Nephron (organoid): ENCODE measurements around the gene NDUFA6.

ENCODE experiments used
- H3K27ac Mint-ChIP-seq, 3 experiments: 2 replicates each; pipeline ENCODE4 v1.8.0; 2020; ENCODE audit warnings: mixed read lengths in 3 of 3, mild to moderate bottlenecking in 2 of 3, moderate library complexity in 1 of 3
- H3K27me3 Mint-ChIP-seq: 2 replicates; pipeline ENCODE4 v1.8.0; 2021; ENCODE audit warnings: low read depth, mild to moderate bottlenecking, moderate library complexity, mixed read lengths
- H3K36me3 Mint-ChIP-seq: 2 replicates; pipeline ENCODE4 v1.8.0; 2020; ENCODE audit warnings: low read depth, mixed read lengths
- H3K4me1 Mint-ChIP-seq: 2 replicates; pipeline ENCODE4 v1.8.0; 2020; ENCODE audit warnings: mixed read lengths
- H3K4me3 Mint-ChIP-seq, 3 experiments: 2 replicates each; pipeline ENCODE4 v1.8.0; 2020; ENCODE audit warnings: mild to moderate bottlenecking in 3 of 3, mixed read lengths in 3 of 3, moderate library complexity in 2 of 3
- H3K9me3 Mint-ChIP-seq: 2 replicates; pipeline ENCODE4 v1.8.0; 2020; ENCODE audit warnings: mixed read lengths
- CTCF ChIP-seq, 3 experiments: fragments of 200-600 bp; sonication (generic); IDR thresholded peaks; one replicate each; pipeline ENCODE4 v1.5.0; 2021; ENCODE audit warnings: antibody characterized with exemption in 3 of 3; ENCODE audit not compliant: unreplicated experiment in 3 of 3

Gene NDUFA6

GRCh38 chr22:42060489-42060888, 30.1 kb downstream of the NDUFA6 start:
- TF ChIP-seq CTCF (IDR thresholded peaks at IDR 0.05; ENCODE audit: unreplicated experiment in 3 of 3) = no peak
- no peak overlapping the region for H3K27ac Mint-ChIP-seq
- H3K4me3 Mint-ChIP-seq = no peak overlapping the region
- peaks cover 21% of the 10 kb centered on the region for H3K9me3 Mint-ChIP-seq
- peaks cover 53% of the 10 kb centered on the region for H3K36me3 Mint-ChIP-seq
- H3K27me3 Mint-ChIP-seq = no peaks in the 10 kb centered on the region
- H3K4me1 Mint-ChIP-seq = no peaks in the 10 kb centered on the region

- Mint-ChIP-seq H3K4me1 (no peaks in the 10 kb centered on the region), H3K36me3 (peaks cover 38% of the 10 kb centered on the region), H3K27ac (no peak overlapping the region), H3K9me3 (peaks cover 21% of the 10 kb centered on the region), H3K4me3 (no peak overlapping the region), H3K27me3 (no peaks in the 10 kb centered on the region)
- no peak for TF ChIP-seq CTCF (IDR thresholded peaks at IDR 0.05; ENCODE audit: unreplicated experiment in 3 of 3)
Measured at GRCh38 chr22:42056757-42057511, 33.6 kb downstream of the NDUFA6 start.

- Mint-ChIP-seq H3K9me3 (peaks cover 17% of the 10 kb centered on the region), H3K4me1 (no peaks in the 10 kb centered on the region), H3K27me3 (no peaks in the 10 kb centered on the region), H3K27ac (no peak overlapping the region), H3K4me3 (no peak overlapping the region), H3K36me3 (peaks cover 9% of the 10 kb centered on the region)
- TF ChIP-seq CTCF (IDR thresholded peaks at IDR 0.05; ENCODE audit: unreplicated experiment in 3 of 3) = no peak
Measured at GRCh38 chr22:42052765-42053164, 37.8 kb downstream of the NDUFA6 start.

GRCh38 chr22:42050641-42051180, 39.9 kb downstream of the NDUFA6 start:
- Mint-ChIP-seq H3K4me3 (no peak overlapping the region), H3K4me1 (no peaks in the 10 kb centered on the region), H3K9me3 (no peaks in the 10 kb centered on the region), H3K36me3 (no peaks in the 10 kb centered on the region), H3K27ac (no peak overlapping the region), H3K27me3 (no peaks in the 10 kb centered on the region)
- no peak for TF ChIP-seq CTCF (IDR thresholded peaks at IDR 0.05; ENCODE audit: unreplicated experiment in 3 of 3)

GRCh38 chr22:42041784-42042183, 48.8 kb downstream of the NDUFA6 start:
- Mint-ChIP-seq H3K36me3 (peaks cover 7% of the 10 kb centered on the region), H3K27ac (no peak overlapping the region), H3K4me3 (no peak overlapping the region), H3K4me1 (no peaks in the 10 kb centered on the region), H3K27me3 (peaks cover 3% of the 10 kb centered on the region), H3K9me3 (peaks cover 29% of the 10 kb centered on the region)
- TF ChIP-seq CTCF (IDR thresholded peaks at IDR 0.05; ENCODE audit: unreplicated experiment in 3 of 3) = no peak

GRCh38 chr22:42039271-42039670, 51.3 kb downstream of the NDUFA6 start:
- Mint-ChIP-seq H3K27ac (no peak overlapping the region), H3K4me3 (no peak overlapping the region), H3K4me1 (no peaks in the 10 kb centered on the region), H3K27me3 (peaks cover 3% of the 10 kb centered on the region), H3K36me3 (peaks cover 7% of the 10 kb centered on the region), H3K9me3 (peaks cover 33% of the 10 kb centered on the region)
- no peak for TF ChIP-seq CTCF (IDR thresholded peaks at IDR 0.05; ENCODE audit: unreplicated experiment in 3 of 3)
